Breast epithelium (tissue), 4 donors: Measurements from ENCODE around the gene KIFC1. TPM values are rescaled to one million over a fixed set of nuclear protein-coding genes. Genes with fewer than 3 reads are reported as not detected.

Experiments used
- DNase-seq, 2 donors: peaks; one replicate each; pipeline ENCODE4 v3.0.0-alpha.2; 2019; ENCODE audit warnings: low spot score in 2 of 2
- H3K27ac ChIP-seq, 2 donors: fragments of 200-600 bp; sonication (generic) in 1 of 2; one replicate each; pipeline ENCODE4 v1.5.1; 2016 to 2019; ENCODE audit warnings: mild to moderate bottlenecking in 1 of 2
- H3K27me3 ChIP-seq, 2 donors: fragments of 200-600 bp; sonication (generic) in 1 of 2; one replicate each; pipeline versions ENCODE4 v1.5.1 to v1.6.0; 2017 to 2019; ENCODE audit warnings: control low read depth in 1 of 2, mild to moderate bottlenecking in 1 of 2
- H3K36me3 ChIP-seq: fragments of 200-600 bp; one replicate; pipeline ENCODE4 v1.5.1; 2019
- H3K4me1 ChIP-seq, 2 donors: fragments of 200-600 bp; sonication (generic); one replicate each; pipeline ENCODE4 v1.5.1; 2016 to 2019; ENCODE audit warnings: control low read depth in 1 of 2
- H3K4me3 ChIP-seq, 3 donors: fragments of 200-600 bp; sonication (generic); 1 replicate in 2 of 3; 2 replicates in 1 of 3; pipeline ENCODE4 v1.5.1; 2016 to 2019; ENCODE audit warnings: mild to moderate bottlenecking in 3 of 3, moderate library complexity in 2 of 3
- H3K9me3 ChIP-seq, 2 donors: fragments of 200-600 bp; sonication (generic) in 1 of 2; one replicate each; pipeline ENCODE4 v1.5.1; 2016 to 2019; ENCODE audit warnings: control low read depth in 1 of 2
- CTCF ChIP-seq, 3 donors: fragments of 450-650 bp; IDR thresholded peaks; one replicate each; pipeline ENCODE4 v1.5.1; 2016 to 2017; ENCODE audit warnings: antibody characterized with exemption in 3 of 3, mild to moderate bottlenecking in 3 of 3, moderate library complexity in 3 of 3
- POLR2A ChIP-seq: fragments of 450-650 bp; IDR thresholded peaks from one replicate; pipeline ENCODE4 v1.6.1; 2016; ENCODE audit warnings: antibody characterized with exemption, mild to moderate bottlenecking, moderate library complexity
- POLR2AphosphoS5 ChIP-seq, 3 donors: sonication (generic); formaldehyde crosslinking; IDR thresholded peaks; one replicate each; pipeline ENCODE4 v1.6.1; 2017; ENCODE audit warnings: antibody characterized with exemption in 3 of 3
- intact Hi-C: fragments of 100-400 bp; cut with DNase I; formaldehyde crosslinking; loops from one replicate; pipeline ENCODE4 v1.15.1; 2023; ENCODE audit warnings: low total_unique reads
- total RNA-seq, 3 donors: library from RNA; depleted of rRNA; stranded (reverse); fragments of >200 nt; gene quantifications; one replicate each; pipeline ENCODE4 v1.1.0, GENCODE V29; 2016

KIFC1 gene
- total RNA-seq, 3 donors from 2014 or later, result 2.0 to 3.8 (median 3.2) TPM

DNA sequence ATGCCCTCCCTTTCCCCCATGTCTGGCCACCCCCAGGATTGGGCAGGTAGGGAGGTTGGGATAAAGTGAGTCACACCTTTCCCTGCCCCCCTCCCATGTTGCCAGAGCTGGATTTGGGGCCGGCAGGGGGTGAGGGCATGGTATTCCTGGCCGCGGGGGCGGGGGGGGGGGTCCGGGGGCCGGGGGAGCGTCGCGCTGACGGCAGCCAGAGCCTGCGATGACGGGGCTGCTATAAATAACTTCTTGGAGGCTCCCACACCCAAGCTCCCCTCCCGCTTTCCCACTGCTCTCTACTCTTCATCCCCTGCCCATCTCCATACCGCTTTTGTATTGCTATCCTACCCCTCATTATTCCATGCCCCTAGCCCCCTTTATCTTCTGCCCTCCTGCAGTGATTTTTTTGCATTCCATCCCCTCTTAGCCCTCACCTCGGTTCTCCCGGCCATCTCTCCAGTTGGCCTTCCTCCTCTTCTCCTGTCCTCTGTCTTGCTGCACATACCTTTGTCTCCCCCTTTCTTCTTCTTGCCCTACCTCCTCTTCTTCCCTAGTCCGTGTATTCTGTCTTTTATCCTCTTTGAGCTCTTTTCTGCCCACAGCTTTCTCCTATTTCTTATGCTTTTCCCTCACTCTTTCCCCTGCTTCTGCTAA, 42.0 kb downstream of the KIFC1 start:
- Histone ChIP-seq H3K9me3 (no peaks in the 10 kb centered on the region), H3K27ac (no peak overlapping the region), H3K36me3 (no peaks in the 10 kb centered on the region), H3K27me3 (no peaks in the 10 kb centered on the region), H3K4me3 (no peak overlapping the region), H3K4me1 (peaks cover 0 to 6% of the 10 kb centered on the region in 2 donors)
- no peak for DNase-seq
- TF ChIP-seq POLR2A, result no peak
- TF ChIP-seq POLR2AphosphoS5 (IDR thresholded peaks at IDR 0.05), result no peak
- TF ChIP-seq CTCF (IDR thresholded peaks at IDR 0.05), result no peak
- intact Hi-C loops, result no loop called here

DNA sequence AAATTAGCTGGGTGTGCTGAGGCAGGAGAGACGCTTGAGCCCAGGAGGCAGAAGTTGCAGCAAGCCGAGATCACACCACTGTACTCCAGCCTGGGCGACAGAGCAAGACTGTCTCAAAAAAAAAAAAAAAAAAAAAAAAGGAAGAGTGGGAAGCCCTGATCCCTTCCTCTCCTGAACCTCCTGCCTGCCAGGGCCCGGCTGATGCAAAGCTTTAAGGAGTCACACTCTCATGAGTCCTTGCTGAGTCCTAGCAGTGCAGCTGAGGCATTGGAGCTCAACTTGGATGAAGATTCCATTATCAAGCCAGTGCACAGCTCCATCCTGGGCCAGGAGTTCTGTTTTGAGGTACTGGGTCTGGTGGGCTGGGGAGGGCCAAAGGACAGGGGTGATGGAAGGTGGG, 43.3 kb downstream of the KIFC1 start:
- intact Hi-C loops, result no loop called here
- Histone ChIP-seq H3K27ac (no peak overlapping the region), H3K4me3 (no peak overlapping the region), H3K9me3 (no peaks in the 10 kb centered on the region), H3K4me1 (peaks cover 0 to 5% of the 10 kb centered on the region in 2 donors), H3K36me3 (no peaks in the 10 kb centered on the region), H3K27me3 (no peaks in the 10 kb centered on the region)
- no peak for TF ChIP-seq CTCF (IDR thresholded peaks at IDR 0.05)
- no peak for TF ChIP-seq POLR2A
- TF ChIP-seq POLR2AphosphoS5 (IDR thresholded peaks at IDR 0.05), result no peak
- DNase-seq, result no peak

DNA sequence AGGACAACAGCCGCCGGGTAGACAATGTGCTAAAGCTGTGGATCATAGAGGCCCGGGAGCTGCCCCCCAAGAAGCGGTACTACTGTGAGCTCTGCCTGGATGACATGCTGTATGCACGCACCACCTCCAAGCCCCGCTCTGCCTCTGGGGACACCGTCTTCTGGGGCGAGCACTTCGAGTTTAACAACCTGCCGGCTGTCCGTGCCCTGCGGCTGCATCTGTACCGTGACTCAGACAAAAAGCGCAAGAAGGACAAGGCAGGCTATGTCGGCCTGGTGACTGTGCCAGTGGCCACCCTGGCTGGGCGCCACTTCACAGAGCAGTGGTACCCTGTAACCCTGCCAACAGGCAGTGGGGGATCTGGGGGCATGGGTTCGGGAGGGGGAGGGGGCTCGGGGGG, 46.0 kb downstream of the KIFC1 start:
- no peaks in the 10 kb centered on the region for H3K36me3 ChIP-seq
- no peak overlapping the region for H3K4me3 ChIP-seq
- TF ChIP-seq CTCF (IDR thresholded peaks at IDR 0.05), result no peak
- no peak for TF ChIP-seq POLR2A
- H3K27ac ChIP-seq, result no peak overlapping the region
- no peak for DNase-seq
- no peaks in the 10 kb centered on the region for H3K27me3 ChIP-seq
- H3K4me1 ChIP-seq, result no peaks in the 10 kb centered on the region
- H3K9me3 ChIP-seq, result no peaks in the 10 kb centered on the region
- intact Hi-C loops, result no loop called here

DNA sequence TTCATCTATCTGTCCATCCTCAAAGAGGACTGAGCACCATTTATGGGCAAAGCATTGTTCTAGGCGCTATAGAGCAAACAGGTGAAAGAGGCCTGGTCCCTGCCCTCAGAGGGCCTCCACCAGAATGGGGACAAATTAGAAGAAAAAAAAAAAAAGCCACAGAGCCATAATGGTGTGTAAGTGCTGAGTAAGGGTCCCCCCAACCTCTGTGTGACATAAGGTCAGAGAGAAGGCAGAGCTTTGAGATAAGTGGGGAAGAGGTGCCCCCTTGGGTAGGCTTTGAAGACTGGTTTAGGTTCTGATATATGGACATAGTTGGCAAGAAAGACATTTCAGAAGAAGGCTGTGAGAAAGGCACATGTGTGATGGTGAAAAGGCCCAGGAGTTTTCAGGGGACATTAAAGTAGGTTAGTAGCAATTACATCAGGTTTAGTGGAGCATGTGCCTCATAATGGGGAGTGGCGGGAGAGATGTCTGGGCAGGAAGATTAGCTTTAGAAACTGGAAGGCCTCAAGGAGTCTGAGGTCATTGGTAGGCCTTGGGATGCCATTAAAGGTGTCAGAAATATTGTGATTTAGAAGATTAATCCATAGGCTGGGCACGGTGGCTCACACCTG, 47.5 kb downstream of the KIFC1 start:
- no peak for TF ChIP-seq POLR2A
- TF ChIP-seq POLR2AphosphoS5 (IDR thresholded peaks at IDR 0.05), result no peak
- TF ChIP-seq CTCF (IDR thresholded peaks at IDR 0.05), result no peak
- no peaks in the 10 kb centered on the region for H3K4me1 ChIP-seq
- H3K4me3 ChIP-seq, result no peak overlapping the region
- no peaks in the 10 kb centered on the region for H3K27me3 ChIP-seq
- no peaks in the 10 kb centered on the region for H3K36me3 ChIP-seq
- no peak overlapping the region for H3K27ac ChIP-seq
- DNase-seq, result no peak
- no peaks in the 10 kb centered on the region for H3K9me3 ChIP-seq
- intact Hi-C loops, result no loop called here

- Histone ChIP-seq H3K4me3 (no peak overlapping the region), H3K4me1 (no peaks in the 10 kb centered on the region), H3K27ac (no peak overlapping the region), H3K36me3 (no peaks in the 10 kb centered on the region), H3K27me3 (no peaks in the 10 kb centered on the region), H3K9me3 (no peaks in the 10 kb centered on the region)
- DNase-seq, result no peak
- no peak for TF ChIP-seq POLR2AphosphoS5 (IDR thresholded peaks at IDR 0.05)
- no peak for TF ChIP-seq POLR2A
- TF ChIP-seq CTCF (IDR thresholded peaks at IDR 0.05), result no peak
- intact Hi-C loops, result no loop called here
Measured at GRCh38 chr6:33439956-33440648, 48.5 kb downstream of the KIFC1 start.
